ENCODE data around the gene SCYGR8.

DNA sequence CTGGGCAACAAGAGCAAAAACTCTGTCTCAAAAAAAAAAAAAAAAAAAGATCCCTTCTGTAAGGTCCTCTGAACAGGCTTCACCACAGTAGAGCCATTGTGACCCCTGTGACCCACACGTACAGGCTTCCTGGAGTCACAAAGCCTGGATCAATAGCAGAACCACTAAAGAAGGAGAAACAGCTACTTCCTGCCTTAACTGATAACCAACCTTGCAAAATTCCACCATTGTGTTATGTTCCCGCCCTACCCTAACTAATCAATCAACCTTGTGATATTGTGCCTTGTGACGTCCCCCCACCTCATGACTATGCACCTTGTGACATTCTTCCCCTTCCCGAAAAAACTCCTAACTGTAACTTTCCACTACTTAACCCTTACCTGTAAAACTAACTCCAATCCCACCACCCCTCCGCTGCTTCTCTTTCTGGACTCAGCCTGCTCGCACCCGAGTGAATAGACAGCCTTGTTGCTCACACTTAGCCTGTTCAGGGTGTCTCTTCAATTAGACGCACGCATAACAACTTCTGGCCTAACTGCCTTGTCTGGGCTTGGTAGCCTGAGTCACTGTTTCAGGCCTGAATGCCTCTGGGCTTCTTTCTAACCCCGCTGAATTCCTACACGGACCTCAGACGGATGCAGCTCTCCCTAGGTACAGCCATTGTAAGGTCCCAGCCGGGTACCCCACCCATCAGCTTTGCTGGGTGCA, 13.9 kb downstream of the SCYGR8 start:
- TF ChIP-seq, protein P1, sequence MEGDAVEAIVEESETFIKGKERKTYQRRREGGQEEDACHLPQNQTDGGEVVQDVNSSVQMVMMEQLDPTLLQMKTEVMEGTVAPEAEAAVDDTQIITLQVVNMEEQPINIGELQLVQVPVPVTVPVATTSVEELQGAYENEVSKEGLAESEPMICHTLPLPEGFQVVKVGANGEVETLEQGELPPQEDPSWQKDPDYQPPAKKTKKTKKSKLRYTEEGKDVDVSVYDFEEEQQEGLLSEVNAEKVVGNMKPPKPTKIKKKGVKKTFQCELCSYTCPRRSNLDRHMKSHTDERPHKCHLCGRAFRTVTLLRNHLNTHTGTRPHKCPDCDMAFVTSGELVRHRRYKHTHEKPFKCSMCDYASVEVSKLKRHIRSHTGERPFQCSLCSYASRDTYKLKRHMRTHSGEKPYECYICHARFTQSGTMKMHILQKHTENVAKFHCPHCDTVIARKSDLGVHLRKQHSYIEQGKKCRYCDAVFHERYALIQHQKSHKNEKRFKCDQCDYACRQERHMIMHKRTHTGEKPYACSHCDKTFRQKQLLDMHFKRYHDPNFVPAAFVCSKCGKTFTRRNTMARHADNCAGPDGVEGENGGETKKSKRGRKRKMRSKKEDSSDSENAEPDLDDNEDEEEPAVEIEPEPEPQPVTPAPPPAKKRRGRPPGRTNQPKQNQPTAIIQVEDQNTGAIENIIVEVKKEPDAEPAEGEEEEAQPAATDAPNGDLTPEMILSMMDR (IDR thresholded peaks at IDR 0.05; ENCODE audit: extremely low read depth in 1 of 2, insufficient read depth in 1 of 2, low read depth in 1 of 2, low read length in 2 of 2), result no peak
- TF ChIP-seq POLR2A (IDR thresholded peaks at IDR 0.05; ENCODE audit: low read depth, low read length) (no peak), FOS (IDR thresholded peaks at IDR 0.05; ENCODE audit: borderline replicate concordance, insufficient read depth, low read length) (no peak), EZH2 (IDR thresholded peaks at IDR 0.05; ENCODE audit: borderline replicate concordance, low read depth, low read length, severe bottlenecking) (no peak), JUN (IDR thresholded peaks at IDR 0.05; ENCODE audit: borderline replicate concordance, insufficient read depth, insufficient read length, low read depth) (no peak), POLR2AphosphoS5 (IDR thresholded peaks at IDR 0.05; ENCODE audit: insufficient read depth, low read depth, low read length) (no peak), MYC (IDR thresholded peaks at IDR 0.05; ENCODE audit: low read depth, low read length) (no peak), GATA2 (IDR thresholded peaks at IDR 0.05; ENCODE audit: insufficient read depth, insufficient read length, low read depth, low read length) (no peak)
- TF ChIP-seq, protein P2, sequence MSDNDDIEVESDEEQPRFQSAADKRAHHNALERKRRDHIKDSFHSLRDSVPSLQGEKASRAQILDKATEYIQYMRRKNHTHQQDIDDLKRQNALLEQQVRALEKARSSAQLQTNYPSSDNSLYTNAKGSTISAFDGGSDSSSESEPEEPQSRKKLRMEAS (IDR thresholded peaks at IDR 0.05; ENCODE audit: insufficient read depth, insufficient read length), result no peak

Data from endothelial cell of umbilical vein (primary cell).